HG03342 (cell line): ENCODE measurements around the gene OR51B6.
"Not testable (repeated sequence)": the region's sequence is repeated elsewhere in the genome, so short reads cannot be mapped to it uniquely, and the experiment has no call there.

Experiments used
- ATAC-seq: cut with Tn5 transposase; IDR thresholded peaks from one replicate; pipeline ENCODE4 v1.9.1; 2021; ENCODE audit warnings: mild to moderate bottlenecking, moderate library complexity; ENCODE audit not compliant: unreplicated experiment

The OR51B6 gene

DNA sequence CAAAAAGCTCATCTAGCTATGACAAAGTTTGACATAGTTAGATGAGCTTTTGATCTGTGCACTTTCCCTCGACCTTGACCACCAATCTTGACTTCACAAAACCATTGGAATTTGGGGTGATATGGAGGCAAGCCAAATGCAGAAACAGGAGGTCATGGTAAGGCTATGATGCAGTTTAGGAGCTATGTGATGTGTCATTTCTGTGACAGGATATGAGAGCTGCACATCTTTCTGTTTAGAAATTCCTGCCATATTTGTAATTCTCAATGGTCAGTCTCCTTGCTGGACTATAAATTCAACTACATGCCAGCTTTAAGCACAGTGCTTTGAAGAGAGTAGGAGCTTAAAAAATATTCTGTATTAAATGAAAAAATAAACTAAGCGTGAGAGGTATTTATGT is 12.9 kb downstream of the OR51B6 start:
- ATAC-seq, result no peak

DNA sequence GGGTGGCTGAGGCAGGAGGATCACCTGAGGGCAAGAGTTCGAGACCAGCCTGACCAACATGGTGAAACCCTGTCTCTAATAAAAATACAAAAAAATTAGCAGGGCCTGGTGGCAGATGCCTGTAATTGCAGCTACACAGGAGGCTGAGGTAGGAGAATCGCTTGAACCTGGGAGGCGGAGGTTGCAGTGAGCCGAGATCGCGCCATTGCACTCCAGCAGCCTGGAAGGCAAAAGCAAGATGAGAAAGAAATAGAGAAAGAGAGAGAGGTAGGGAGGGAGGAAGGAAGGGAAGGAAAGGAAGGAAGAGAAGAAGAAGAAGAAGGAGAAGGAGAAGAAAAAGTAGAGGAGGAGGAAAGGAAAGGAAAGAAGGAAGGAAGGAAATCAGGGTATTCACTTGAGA is 15.1 kb downstream of the OR51B6 start:
- ATAC-seq, result not testable (repeated sequence)

DNA sequence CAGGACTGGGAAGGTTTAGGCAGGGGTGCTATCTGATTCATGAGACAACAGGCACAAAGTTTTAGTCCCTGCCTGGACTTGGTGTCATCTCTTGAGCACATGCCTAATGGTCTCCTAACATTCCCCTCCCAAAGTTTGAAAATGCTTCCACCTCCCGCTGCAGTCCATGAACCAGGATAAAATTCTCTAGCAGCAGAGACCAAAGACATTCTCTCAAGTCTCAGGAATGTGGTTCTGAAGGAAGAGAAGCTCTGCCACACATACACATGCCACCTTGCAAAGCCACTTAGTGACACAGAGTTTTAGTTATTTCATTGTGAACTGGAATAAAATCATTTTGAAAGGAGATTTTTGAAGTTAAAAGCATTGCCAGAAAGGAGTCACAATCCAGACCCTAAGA is 15.5 kb downstream of the OR51B6 start:
- no peak for ATAC-seq

DNA sequence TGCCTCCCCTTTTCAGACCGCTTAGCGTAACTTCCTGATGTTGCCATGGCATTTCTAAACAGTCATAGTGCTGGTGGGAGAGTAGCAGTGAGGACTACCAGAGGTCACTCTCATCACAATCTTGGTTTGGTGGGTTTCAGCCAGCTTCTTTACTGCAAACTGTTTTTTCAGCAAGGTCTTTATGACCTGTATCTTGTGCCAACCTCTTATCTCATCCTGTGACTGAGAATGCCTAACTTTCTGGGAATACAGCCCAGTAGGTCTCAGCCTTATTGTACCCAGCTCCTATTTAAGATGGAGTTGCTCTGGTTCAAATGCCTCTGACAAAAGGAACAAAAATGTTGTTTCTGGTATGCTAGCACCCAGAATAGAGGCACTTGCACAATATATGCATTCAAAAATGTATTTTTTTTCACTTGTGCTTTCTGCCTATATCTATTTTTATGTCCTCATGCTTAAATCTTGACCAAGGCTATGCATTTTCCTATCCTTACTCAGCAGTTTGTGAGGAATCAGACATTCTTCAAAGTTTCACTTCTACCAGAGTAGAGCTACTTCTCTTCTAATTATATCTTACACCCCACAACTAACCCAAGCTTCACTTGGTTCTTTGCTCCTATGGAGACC is 16.3 kb downstream of the OR51B6 start:
- no peak for ATAC-seq

DNA sequence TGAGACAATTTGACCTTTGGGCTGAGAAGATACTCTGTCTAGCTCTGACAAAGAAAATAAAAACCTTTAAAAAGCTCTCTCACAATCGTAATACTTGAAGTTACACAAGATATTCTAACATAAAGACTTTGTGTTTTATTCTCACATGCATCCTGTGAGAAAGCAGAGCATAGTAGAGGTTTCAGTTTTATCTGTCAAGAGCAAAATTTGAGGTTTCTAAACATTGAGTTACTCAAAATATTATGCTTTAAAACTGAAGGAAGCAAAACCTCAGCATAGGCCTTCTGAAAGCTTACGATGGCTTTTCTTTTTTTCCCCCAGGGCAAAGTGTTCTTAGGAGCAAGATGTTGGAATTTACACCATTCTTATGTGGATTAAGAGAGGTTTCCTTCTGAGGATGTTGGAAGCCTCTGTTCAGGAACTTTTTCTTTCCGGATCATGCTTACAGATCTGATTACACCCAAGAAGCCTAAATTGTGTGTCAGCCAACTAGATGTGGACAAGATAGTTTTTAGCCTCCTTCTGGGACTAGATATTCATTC is 17.3 kb downstream of the OR51B6 start:
- no peak for ATAC-seq

DNA sequence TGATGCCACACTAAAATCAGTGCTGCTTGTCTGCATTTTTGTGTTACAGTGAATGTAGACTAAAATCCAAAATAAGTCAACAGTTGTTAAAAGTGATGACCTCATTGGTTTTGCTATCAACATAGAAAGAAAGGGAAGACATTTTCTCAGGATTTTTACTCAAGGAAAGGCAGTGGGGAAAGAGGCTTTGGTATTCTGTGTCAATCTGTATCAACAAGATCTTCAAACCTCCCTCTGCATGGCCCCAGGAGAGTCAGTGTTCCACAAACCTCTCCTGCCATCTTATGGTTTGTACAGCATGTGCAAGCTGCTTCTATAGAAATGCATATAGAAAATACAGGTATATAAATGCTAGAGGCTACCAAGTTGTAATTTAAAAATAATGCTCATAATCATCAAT is 18.5 kb downstream of the OR51B6 start:
- no peak for ATAC-seq

DNA sequence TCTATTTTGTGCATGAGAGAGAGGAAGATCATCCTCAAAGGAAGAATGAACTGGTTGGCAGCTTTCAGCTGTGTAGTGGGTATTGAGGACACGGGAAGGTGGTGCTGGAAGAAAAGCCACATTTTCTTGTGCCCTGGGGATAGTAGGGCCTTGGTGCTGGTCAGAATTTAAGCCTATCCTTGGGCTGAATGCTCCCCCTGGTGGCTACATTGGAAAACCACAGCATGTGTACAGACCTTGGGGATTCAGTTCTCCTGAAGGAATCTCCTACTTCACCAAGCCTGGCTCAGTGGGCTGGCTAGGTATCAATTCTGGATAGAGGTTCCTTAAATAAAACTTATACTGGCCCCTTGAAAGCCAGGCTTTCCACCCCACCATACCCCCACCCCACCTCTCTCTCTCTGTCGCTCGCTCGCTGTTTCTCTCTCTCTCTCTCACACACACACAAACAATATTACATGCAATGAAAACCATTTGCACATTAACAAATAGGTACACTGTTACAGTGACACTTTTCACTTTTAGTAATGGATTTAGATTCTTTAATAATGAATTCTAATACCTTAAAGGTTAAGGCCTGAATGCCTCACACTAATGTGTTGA is 29.5 kb downstream of the OR51B6 start:
- peak; percentile 94 for ATAC-seq

DNA sequence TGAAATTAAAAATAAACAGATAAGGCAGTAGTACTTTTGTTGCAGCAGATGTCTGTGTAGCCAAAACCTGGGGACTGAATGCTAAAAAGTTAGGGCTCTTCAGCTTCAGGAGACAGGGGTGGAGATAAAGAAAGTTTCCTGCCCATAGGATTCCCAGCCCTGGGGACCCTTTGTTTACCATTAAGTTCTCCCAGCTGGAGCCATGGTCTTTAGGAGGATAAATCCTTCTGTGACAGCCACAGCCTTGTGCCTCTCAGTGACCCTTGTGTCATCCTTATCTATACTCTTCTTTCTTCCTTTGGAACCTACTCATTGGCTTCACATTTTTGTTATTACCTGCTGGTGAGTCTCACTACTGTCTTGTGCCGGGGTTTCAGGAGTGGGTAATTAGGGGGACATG is 32.3 kb downstream of the OR51B6 start, which contains the start of gene OR51M1:
Gene OR51M1, plus strand, starts transcription at position 237 of the 400 bp plus-strand sequence. CDS start 5,587 bp downstream, outside the sequence.
- ATAC-seq, result no peak

DNA sequence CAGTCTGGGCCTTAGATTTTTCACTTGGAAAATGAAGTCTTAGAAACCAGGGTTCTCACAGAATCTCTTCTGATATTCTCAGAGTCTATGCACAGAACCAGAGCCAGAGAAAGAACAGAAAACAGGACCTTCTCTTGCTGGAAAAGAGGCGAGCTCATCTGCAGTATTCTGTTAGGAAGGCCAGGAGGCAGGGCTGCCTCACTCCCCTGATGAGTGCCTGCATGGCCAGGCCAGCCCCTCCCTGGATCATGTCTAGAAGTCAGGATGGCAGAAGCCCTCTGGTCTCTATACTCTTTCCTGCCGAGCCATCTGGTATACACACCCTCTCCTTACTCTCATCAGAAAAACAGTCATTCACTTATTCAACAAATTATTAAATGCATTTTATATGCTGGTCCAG is 33.0 kb downstream of the OR51B6 start:
- no peak for ATAC-seq

DNA sequence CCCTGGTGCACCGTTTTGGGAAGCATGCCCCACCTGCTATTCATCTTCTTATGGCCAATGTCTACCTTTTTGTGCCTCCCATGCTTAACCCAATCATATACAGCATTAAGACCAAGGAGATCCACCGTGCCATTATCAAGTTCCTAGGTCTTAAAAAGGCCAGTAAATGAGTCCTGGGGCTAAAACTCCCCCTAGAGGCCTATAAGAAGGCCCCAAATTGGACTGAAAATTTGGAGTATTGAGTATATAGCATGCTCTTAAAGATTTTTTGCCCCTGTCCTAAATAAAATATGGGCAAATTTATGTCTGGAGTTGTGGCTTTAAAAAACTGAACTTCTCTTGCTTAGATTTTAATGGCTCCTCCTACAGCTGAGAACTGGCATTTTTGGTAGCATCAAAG is 38.9 kb downstream of the OR51B6 start:
- ATAC-seq, result no peak

DNA sequence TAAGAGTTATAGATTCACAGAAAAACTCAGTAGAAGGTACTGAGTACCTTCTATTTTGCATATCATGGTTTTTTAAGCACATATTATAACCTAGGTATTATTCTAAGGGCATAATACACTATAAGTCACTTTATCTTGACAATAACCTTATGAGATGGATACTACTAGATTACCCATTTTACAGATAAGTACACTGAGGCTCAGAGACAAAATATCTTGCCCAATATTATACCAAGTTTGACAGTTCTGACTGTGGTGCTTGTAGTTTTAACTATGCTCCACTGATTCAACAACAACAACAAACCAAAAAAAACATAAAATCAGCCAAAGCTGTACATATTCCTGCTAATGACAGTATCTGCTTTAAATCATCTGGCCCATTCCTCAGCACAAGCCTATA is 42.8 kb downstream of the OR51B6 start:
- no peak for ATAC-seq

DNA sequence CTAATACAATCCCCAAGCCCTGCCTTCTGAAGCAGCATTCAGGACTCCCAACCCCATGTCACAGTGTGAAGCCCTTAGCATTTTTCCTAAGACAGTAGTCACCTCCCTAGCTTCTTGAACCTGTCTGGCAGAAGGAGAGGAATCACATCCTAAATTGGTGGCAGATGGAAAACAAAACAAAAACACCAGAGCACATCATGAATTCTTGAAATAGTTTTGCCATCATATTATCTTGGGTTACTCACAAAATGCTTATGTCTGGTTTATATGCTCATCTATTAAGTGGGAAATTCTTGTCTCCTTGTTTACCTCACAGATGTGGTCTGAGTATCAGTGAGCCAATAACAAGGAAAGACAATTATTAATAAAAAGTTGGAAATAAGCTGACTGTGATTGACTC is 47.6 kb downstream of the OR51B6 start:
- no peak for ATAC-seq
